ENCODE measurements around the gene MRPL16. TPM values are rescaled to one million over a fixed set of nuclear protein-coding genes. Genes with fewer than 3 reads are reported as not detected.

The MRPL16 gene
- total and polyA plus RNA-seq, 8 donors: 17.0 to 36.6 (median 21.4) TPM

GRCh38 chr11:59778122-59778521, 32.5 kb downstream of the MRPL16 start:
- no peak overlapping the region for H3K4me3 ChIP-seq
- peak in 3 of 6 donors; percentile 27 to 32 (median 31) for DNase-seq
- H3K4me1 ChIP-seq: peaks cover 11 to 25% (median 17%) of the 10 kb centered on the region in 3 donors
- no peak for FAIRE-seq
- no peaks in the 10 kb centered on the region for H3K27me3 ChIP-seq
- peak overlapping the region in 3 of 4 donors; percentile 23 to 45 (median 30) for H3K27ac ChIP-seq
- intact Hi-C loops (cut with DNase I): no loop called here
- no peak for TF ChIP-seq CTCF (IDR thresholded peaks at IDR 0.05)
- H3K9me3 ChIP-seq: no peaks in the 10 kb centered on the region
- peak; percentile 62 to 84 (median 80) for ATAC-seq
- H3K36me3 ChIP-seq: peaks cover 0 to 7% (median 0%) of the 10 kb centered on the region in 3 donors
- WGBS, 2 donors: 32 to 39% methylated on average over 2 of the region's 2 CpGs

GRCh38 chr11:59777104-59777503, 33.5 kb downstream of the MRPL16 start:
- FAIRE-seq (no peak), ATAC-seq (peak in 2 of 4 donors; percentile 30 to 35), DNase-seq (no peak)
- intact Hi-C loops (cut with DNase I): no loop called here
- H3K36me3 ChIP-seq: peaks cover 0 to 7% (median 0%) of the 10 kb centered on the region in 3 donors
- H3K27ac ChIP-seq: peak overlapping the region in 3 of 4 donors; percentile 6 to 62 (median 57)
- no peak for TF ChIP-seq CTCF (IDR thresholded peaks at IDR 0.05)
- 71 to 75% methylated on average over 5 of the region's 5 CpGs for WGBS, 2 donors
- peaks cover 11 to 27% (median 17%) of the 10 kb centered on the region in 3 donors for H3K4me1 ChIP-seq
- no peak overlapping the region for H3K4me3 ChIP-seq
- no peaks in the 10 kb centered on the region for H3K9me3 ChIP-seq
- H3K27me3 ChIP-seq: no peaks in the 10 kb centered on the region

GRCh38 chr11:59776210-59777066, 34.1 kb downstream of the MRPL16 start:
- Histone ChIP-seq H3K9me3 (no peaks in the 10 kb centered on the region), H3K4me1 (peaks cover 11 to 31% (median 17%) of the 10 kb centered on the region in 3 donors), H3K36me3 (peaks cover 0 to 7% (median 0%) of the 10 kb centered on the region in 3 donors), H3K27ac (peak overlapping the region in 2 of 4 donors; percentile 57 to 62), H3K4me3 (no peak overlapping the region), H3K27me3 (no peaks in the 10 kb centered on the region)
- WGBS, 2 donors: 32 to 36% methylated on average over 5 of the region's 5 CpGs
- intact Hi-C loops (cut with DNase I): no loop called here
- TF ChIP-seq CTCF (IDR thresholded peaks at IDR 0.05): no peak
- DNase-seq (peak in 2 of 6 donors; percentile 14 to 29), ATAC-seq (peak; percentile 71 to 81 (median 75)), FAIRE-seq (no peak)

- Histone ChIP-seq H3K36me3 (peaks cover 0 to 7% (median 0%) of the 10 kb centered on the region in 3 donors), H3K9me3 (no peaks in the 10 kb centered on the region), H3K4me3 (no peak overlapping the region), H3K4me1 (peaks cover 11 to 21% (median 12%) of the 10 kb centered on the region in 3 donors), H3K27ac (no peak overlapping the region), H3K27me3 (no peaks in the 10 kb centered on the region)
- 91 to 92% methylated on average over 5 of the region's 5 CpGs for WGBS, 2 donors
- no peak for TF ChIP-seq CTCF (IDR thresholded peaks at IDR 0.05)
- FAIRE-seq (no peak), ATAC-seq (no peak), DNase-seq (no peak)
- intact Hi-C loops (cut with DNase I): no loop called here
Measured at GRCh38 chr11:59773083-59773440, 37.5 kb downstream of the MRPL16 start.

GRCh38 chr11:59771605-59772004, 39.0 kb downstream of the MRPL16 start:
- intact Hi-C loops (cut with DNase I): no loop called here
- Histone ChIP-seq H3K27ac (peak overlapping the region in 1 of 4 donors; percentile 50), H3K36me3 (peaks cover 0 to 7% (median 0%) of the 10 kb centered on the region in 3 donors), H3K9me3 (no peaks in the 10 kb centered on the region), H3K4me1 (peaks cover 6 to 19% (median 18%) of the 10 kb centered on the region in 3 donors), H3K27me3 (no peaks in the 10 kb centered on the region), H3K4me3 (no peak overlapping the region)
- ATAC-seq (no peak), FAIRE-seq (no peak), DNase-seq (no peak)
- no peak for TF ChIP-seq CTCF (IDR thresholded peaks at IDR 0.05)
- 88 to 90% methylated on average over 4 of the region's 4 CpGs for WGBS, 2 donors
